Nucleus accumbens (tissue), 56 donors: ENCODE measurements around the gene BARD1.

Experiments used
- DNase-seq, 56 donors: peaks; one replicate each; lab custom pipeline; 2025; lab: John Stamatoyannopoulos, UW

Gene BARD1

DNA sequence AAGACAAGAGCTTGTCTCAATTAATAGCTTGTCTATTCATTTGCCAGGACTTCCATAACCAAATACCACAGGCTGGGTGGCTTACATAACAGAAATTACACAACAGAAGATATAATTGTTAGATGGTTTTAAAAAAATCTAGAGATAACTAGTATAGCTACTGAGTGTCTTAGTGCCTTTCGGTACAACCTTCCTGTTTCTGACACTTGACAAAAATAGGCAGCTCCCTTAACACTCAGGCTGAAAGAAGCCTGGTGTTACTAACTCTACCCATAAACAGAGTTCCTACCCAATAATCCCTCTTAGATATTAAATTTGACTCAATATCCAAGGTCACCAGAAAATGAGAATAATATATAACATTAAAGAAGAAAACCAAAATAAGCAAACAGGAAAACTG is 129.7 kb downstream of the BARD1 start:
- no peak for DNase-seq

DNA sequence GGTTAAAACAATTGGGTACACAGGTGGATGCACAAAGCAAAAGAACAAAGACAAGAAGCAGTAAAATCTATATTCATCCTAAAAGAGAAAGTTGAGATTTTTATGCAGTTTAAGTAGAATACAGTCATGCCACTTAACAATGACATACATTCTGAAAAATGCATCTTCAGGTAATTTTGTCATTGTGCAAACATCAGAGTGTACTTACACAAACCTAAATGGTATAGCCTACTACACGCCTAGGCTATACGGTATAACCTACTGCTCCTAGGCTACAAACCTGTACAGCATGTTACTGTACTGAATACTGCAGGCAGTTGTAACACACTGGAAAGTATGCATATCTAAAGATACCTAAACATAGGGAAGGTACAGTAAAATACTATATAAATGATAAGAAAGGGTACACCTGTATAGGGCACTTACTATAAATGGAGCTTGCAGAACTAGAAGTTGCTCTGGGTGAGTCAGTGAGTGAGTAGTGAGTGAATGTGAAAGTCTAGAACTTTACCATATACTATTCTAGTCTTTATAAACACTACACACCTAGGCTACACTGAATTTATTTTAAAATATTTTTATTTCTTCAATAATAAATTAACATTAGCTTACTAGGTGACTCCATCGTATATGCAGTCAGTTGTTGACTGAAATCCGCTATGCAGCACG is 132.9 kb downstream of the BARD1 start:
- no peak for DNase-seq
